Caco-2 (cell line): ENCODE measurements around the gene NOM1. TPM values are rescaled to one million over a fixed set of nuclear protein-coding genes. Genes with fewer than 3 reads are reported as not detected.
"Not testable (repeated sequence)": the region's sequence is repeated elsewhere in the genome, so short reads cannot be mapped to it uniquely, and the experiment has no call there.

Source experiments
- BruUV-seq: library from RNA; stranded (reverse); fragments of 400-500 nt; replicated peaks from 2 replicates; lab custom pipeline; 2021; lab: Mats Ljungman, UMichigan
- CTCF ChIA-PET: fragments of 300-600 bp; sonication (Branson Sonifier 250); formaldehyde crosslinking; loops from one replicate; lab custom pipeline; 2022; ENCODE audit warnings: antibody characterized with exemption; lab: Charles Lee
- POLR2A ChIA-PET: fragments of 300-600 bp; sonication (Branson Sonifier 250); formaldehyde crosslinking; loops from one replicate; lab custom pipeline; 2022; ENCODE audit warnings: antibody characterized with exemption; lab: Charles Lee
- DNase-seq, 2 experiments: peaks; one replicate each; pipeline versions ENCODE4 v3.0.0 to v3.0.0-alpha.2; 2020 to 2022
- H3K27me3 ChIP-seq: replicated peaks from 2 replicates; pipeline ENCODE4 v1.6.0; 2011; ENCODE audit warnings: low read length; ENCODE audit not compliant: control insufficient read depth, insufficient read depth
- H3K36me3 ChIP-seq: 2 replicates; pipeline ENCODE4 v1.5.1; 2011; ENCODE audit warnings: low read length; ENCODE audit not compliant: control insufficient read depth, insufficient read depth
- H3K4me1 ChIP-seq: fragments of 250-450 bp; sonication (Bioruptor Pico); 2 replicates; pipeline ENCODE4 v1.5.1; 2020; ENCODE audit warnings: mild to moderate bottlenecking
- H3K4me3 ChIP-seq: 2 replicates; pipeline ENCODE4 v1.5.1; 2011; ENCODE audit warnings: low read depth, mild to moderate bottlenecking, control low read depth, low read length
- H3K9me3 ChIP-seq: fragments of 250-450 bp; sonication (Bioruptor Pico); 2 replicates; pipeline ENCODE4 v1.5.1; 2020; ENCODE audit warnings: mild to moderate bottlenecking, moderate library complexity
- H3K27ac Mint-ChIP-seq: one replicate; pipeline ENCODE4 v1.8.0; 2022; ENCODE audit warnings: mixed read lengths; ENCODE audit not compliant: unreplicated experiment
- H3K27me3 Mint-ChIP-seq: one replicate; pipeline ENCODE4 v1.8.0; 2022; ENCODE audit warnings: mixed read lengths; ENCODE audit not compliant: insufficient read depth, unreplicated experiment
- H3K36me3 Mint-ChIP-seq: one replicate; pipeline ENCODE4 v1.8.0; 2022; ENCODE audit warnings: mild to moderate bottlenecking, mixed read lengths; ENCODE audit not compliant: insufficient read depth, unreplicated experiment
- H3K4me1 Mint-ChIP-seq: one replicate; pipeline ENCODE4 v1.8.0; 2022; ENCODE audit warnings: low read depth, mixed read lengths; ENCODE audit not compliant: unreplicated experiment
- H3K4me3 Mint-ChIP-seq: one replicate; pipeline ENCODE4 v1.8.0; 2022; ENCODE audit warnings: mild to moderate bottlenecking, moderate library complexity, mixed read lengths; ENCODE audit not compliant: unreplicated experiment
- H3K9me3 Mint-ChIP-seq: one replicate; pipeline ENCODE4 v1.8.0; 2022; ENCODE audit warnings: mixed read lengths; ENCODE audit not compliant: unreplicated experiment
- intact Hi-C: fragments of 100-400 bp; cut with micrococcal nuclease; formaldehyde crosslinking; loops from one replicate; pipeline ENCODE4 v1.10.0; 2022; ENCODE audit not compliant: unreplicated experiment
- total RNA-seq: library from RNA; stranded (reverse); gene quantifications from 2 replicates; pipeline ENCODE4 v1.2.3, GENCODE V29; 2022
- TF ChIP-seq, protein P1 (sequence below), 2 experiments: fragments of 200-600 bp in 1 of 2; IDR thresholded peaks; 1 replicate in 1 of 2; 2 replicates in 1 of 2; pipeline versions ENCODE4 v1.5.1 to v1.8.0; 2011 to 2022; ENCODE audit warnings: antibody characterized with exemption in 1 of 2, control low read depth in 1 of 2, inconsistent platforms in 1 of 2, low read depth in 1 of 2, low read length in 1 of 2, mild to moderate bottlenecking in 1 of 2, moderate library complexity in 1 of 2; ENCODE audit not compliant: insufficient read depth in 1 of 2, severe bottlenecking in 1 of 2, unreplicated experiment in 1 of 2

NOM1 gene
- total RNA-seq, 1 experiment from 2014 or later, result 37.7 TPM

DNA sequence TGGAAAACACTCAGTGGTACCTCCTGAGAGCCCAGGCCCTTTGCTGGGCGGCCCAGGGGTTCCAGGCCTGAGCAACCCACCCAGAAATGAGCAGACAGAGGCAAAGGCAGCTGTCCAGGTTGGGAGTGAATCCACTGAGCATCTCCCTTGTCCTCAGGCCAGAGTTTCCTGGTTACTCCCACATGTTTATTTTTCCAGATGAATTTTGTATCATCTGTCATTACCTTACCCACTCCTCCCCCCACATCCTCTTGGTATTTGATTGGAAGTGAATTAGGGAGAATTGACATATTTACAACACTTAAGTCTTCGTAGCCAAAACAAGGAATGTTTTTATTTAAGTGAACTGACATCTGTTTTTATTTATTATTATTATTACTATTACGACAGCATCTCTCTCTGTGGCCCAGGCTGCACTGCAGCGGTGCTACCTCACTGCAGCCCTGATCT is 43.3 kb upstream of the NOM1 start:
- no peaks in the 10 kb centered on the region for H3K4me1 ChIP-seq
- Mint-ChIP-seq H3K27ac (no peak overlapping the region), H3K4me3 (no peak overlapping the region), H3K9me3 (no peaks in the 10 kb centered on the region), H3K36me3 (no peaks in the 10 kb centered on the region), H3K4me1 (peaks cover 8% of the 10 kb centered on the region), H3K27me3 (no peaks in the 10 kb centered on the region)
- no peaks in the 10 kb centered on the region for H3K27me3 ChIP-seq
- no peaks in the 10 kb centered on the region for H3K36me3 ChIP-seq
- no peak for DNase-seq
- TF ChIP-seq, protein P1, sequence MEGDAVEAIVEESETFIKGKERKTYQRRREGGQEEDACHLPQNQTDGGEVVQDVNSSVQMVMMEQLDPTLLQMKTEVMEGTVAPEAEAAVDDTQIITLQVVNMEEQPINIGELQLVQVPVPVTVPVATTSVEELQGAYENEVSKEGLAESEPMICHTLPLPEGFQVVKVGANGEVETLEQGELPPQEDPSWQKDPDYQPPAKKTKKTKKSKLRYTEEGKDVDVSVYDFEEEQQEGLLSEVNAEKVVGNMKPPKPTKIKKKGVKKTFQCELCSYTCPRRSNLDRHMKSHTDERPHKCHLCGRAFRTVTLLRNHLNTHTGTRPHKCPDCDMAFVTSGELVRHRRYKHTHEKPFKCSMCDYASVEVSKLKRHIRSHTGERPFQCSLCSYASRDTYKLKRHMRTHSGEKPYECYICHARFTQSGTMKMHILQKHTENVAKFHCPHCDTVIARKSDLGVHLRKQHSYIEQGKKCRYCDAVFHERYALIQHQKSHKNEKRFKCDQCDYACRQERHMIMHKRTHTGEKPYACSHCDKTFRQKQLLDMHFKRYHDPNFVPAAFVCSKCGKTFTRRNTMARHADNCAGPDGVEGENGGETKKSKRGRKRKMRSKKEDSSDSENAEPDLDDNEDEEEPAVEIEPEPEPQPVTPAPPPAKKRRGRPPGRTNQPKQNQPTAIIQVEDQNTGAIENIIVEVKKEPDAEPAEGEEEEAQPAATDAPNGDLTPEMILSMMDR (IDR thresholded peaks at IDR 0.05; ENCODE audit: insufficient read depth in 1 of 2, low read depth in 1 of 2, low read length in 1 of 2, severe bottlenecking in 1 of 2, unreplicated experiment in 1 of 2), result no peak
- ChIA-PET POLR2A (no interaction called here), CTCF (no interaction called here)
- no peak overlapping the region for H3K4me3 ChIP-seq
- intact Hi-C loops, result loop anchor here (5.0 kb wide), 1 partner anchor 231 kb away; the partner anchor contains the start of gene UBE3C
- no peaks in the 10 kb centered on the region for H3K9me3 ChIP-seq
- no TSS peak for BruUV-seq

DNA sequence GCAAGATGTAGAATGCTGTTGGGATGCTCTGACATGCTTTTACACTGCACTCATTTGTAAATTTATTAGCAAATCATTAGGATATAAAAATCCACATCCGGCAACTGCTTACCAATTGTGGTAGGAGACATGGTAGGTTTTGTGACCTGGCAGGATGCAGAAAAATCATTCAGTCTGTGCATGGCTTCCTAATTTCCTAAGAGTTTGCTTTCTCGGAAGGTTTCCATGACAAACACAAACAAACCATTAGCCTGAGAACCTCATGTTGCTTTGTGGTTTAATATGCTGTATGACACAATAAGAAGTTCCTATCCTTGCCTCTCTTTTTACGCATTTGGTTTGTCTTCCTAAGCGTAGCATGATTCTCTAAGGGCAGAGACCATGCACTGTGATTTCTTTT is 41.9 kb upstream of the NOM1 start:
- TF ChIP-seq, protein P1 (IDR thresholded peaks at IDR 0.05; ENCODE audit: insufficient read depth in 1 of 2, low read depth in 1 of 2, low read length in 1 of 2, severe bottlenecking in 1 of 2, unreplicated experiment in 1 of 2), result no peak

DNA sequence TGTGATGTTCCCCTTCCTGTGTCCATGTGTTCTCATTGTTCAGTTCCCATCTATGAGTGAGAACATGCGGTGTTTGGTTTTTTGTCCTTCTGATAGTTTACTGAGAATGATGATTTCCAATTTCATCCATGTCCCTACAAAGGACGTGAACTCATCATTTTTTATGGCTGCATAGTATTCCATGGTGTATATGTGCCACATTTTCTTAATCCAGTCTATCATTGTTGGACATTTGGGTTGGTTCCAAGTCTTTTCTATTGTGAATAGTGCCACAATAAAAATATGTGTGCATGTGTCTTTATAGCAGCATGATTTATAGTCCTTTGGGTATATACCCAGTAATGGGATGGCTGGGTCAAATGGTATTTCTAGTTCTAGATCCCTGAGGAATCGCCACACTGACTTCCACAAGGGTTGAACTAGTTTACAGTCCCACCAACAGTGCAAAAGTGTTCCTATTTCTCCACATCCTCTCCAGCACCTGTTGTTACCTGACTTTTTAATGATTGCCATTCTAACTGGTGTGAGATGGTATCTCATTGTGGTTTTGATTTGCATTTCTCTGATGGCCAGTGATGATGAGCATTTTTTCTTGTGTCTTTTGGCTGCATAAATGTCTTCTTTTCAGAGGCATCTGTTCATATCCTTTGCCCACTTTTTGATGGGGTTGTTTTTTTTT is 39.8 kb upstream of the NOM1 start:
- DNase-seq, H3K36me3 ChIP-seq, H3K27me3 Mint-ChIP-seq, CTCF ChIA-PET, H3K4me1 ChIP-seq, H3K9me3 ChIP-seq, H3K36me3 Mint-ChIP-seq, H3K4me3 ChIP-seq, H3K27me3 ChIP-seq, H3K9me3 Mint-ChIP-seq, POLR2A ChIA-PET, H3K4me1 Mint-ChIP-seq, H3K27ac Mint-ChIP-seq, H3K4me3 Mint-ChIP-seq, BruUV-seq: not testable (repeated sequence)
- intact Hi-C loops, result loop anchor here (1.0 to 5.0 kb wide), 3 partner anchors 37 to 341 kb away; partner anchors contain the start of gene UBE3C

More for the DNA sequence above, 41.9 kb upstream of the NOM1 start:
- intact Hi-C loops, result loop anchor here (2.0 to 5.0 kb wide), 2 partner anchors 39 to 230 kb away; partner anchors contain the start of gene UBE3C
- H3K4me1 Mint-ChIP-seq, result peaks cover 8% of the 10 kb centered on the region
- ChIA-PET CTCF (no interaction called here), POLR2A (no interaction called here)
- H3K36me3 Mint-ChIP-seq, result no peaks in the 10 kb centered on the region
- no TSS peak for BruUV-seq
- H3K9me3 Mint-ChIP-seq, result no peaks in the 10 kb centered on the region
- no peaks in the 10 kb centered on the region for H3K36me3 ChIP-seq
- no peak overlapping the region for H3K4me3 Mint-ChIP-seq
- H3K27ac Mint-ChIP-seq, result no peak overlapping the region
- H3K9me3 ChIP-seq, result no peaks in the 10 kb centered on the region
- no peaks in the 10 kb centered on the region for H3K4me1 ChIP-seq
- H3K27me3 Mint-ChIP-seq, result no peaks in the 10 kb centered on the region
- no peaks in the 10 kb centered on the region for H3K27me3 ChIP-seq
- no peak for DNase-seq
- H3K4me3 ChIP-seq, result no peak overlapping the region
